IMR-90 (cell line): ENCODE data around the gene COA1. TPM values are rescaled to one million over a fixed set of nuclear protein-coding genes. Genes with fewer than 3 reads are reported as not detected.

Experiments
- ATAC-seq: fragments of 200-7000 bp; cut with Tn5 transposase; 2 replicates; pipeline ENCODE4 v1.9.1; 2020; ENCODE audit warnings: low read depth, mild to moderate bottlenecking, moderate library complexity
- BruUV-seq: library from RNA; stranded (reverse); fragments of 400-500 nt; replicated peaks from 2 replicates; lab custom pipeline; 2021; lab: Mats Ljungman, UMichigan
- CTCF ChIA-PET: fragments of 300-600 bp; formaldehyde crosslinking; extraction: SDS; loops from one replicate; lab custom pipeline; 2021; ENCODE audit warnings: antibody characterized with exemption; lab: Yijun Ruan, JAX
- POLR2A ChIA-PET: fragments of 300-600 bp; sonication (Branson Sonifier 250); formaldehyde crosslinking; loops from one replicate; lab custom pipeline; 2022; ENCODE audit warnings: antibody characterized with exemption; ENCODE audit not compliant: unreplicated experiment; lab: Charles Lee
- DNase-seq: peaks from one replicate; pipeline ENCODE4 v3.0.0; 2013
- H2AFZ ChIP-seq: replicated peaks from 2 replicates; pipeline ENCODE3; 2013; ENCODE audit warnings: low read length, mild to moderate bottlenecking; ENCODE audit not compliant: poor library complexity
- H2AK5ac ChIP-seq: 2 replicates; pipeline ENCODE4 v1.6.1; 2013; ENCODE audit warnings: low read depth, low read length, inconsistent platforms
- H2AK9ac ChIP-seq: replicated peaks from 2 replicates; pipeline ENCODE3; 2013; ENCODE audit warnings: mild to moderate bottlenecking, low read depth, low read length, moderate library complexity; ENCODE audit not compliant: poor library complexity
- H2BK120ac ChIP-seq: 2 replicates; pipeline ENCODE4 v1.6.1; 2013; ENCODE audit warnings: low read depth, low read length, inconsistent platforms
- H2BK15ac ChIP-seq: 3 replicates; pipeline ENCODE4 v1.6.1; 2013; ENCODE audit warnings: low read depth, low read length, inconsistent platforms
- H2BK20ac ChIP-seq: 2 replicates; pipeline ENCODE4 v1.6.1; 2013; ENCODE audit warnings: low read depth, mild to moderate bottlenecking, inconsistent platforms, low read length, moderate library complexity
- H2BK5ac ChIP-seq: 2 replicates; pipeline ENCODE4 v1.6.1; 2013; ENCODE audit warnings: mild to moderate bottlenecking, low read depth, low read length, inconsistent platforms; ENCODE audit not compliant: poor library complexity, severe bottlenecking
- H3K14ac ChIP-seq: replicated peaks from 2 replicates; pipeline ENCODE4 v1.6.1; 2013; ENCODE audit warnings: low read depth, low read length, inconsistent platforms
- H3K18ac ChIP-seq: 2 replicates; pipeline ENCODE4 v1.6.1; 2013; ENCODE audit warnings: low read depth, low read length, control low read depth
- H3K23ac ChIP-seq: 2 replicates; pipeline ENCODE4 v1.6.1; 2013; ENCODE audit warnings: low read depth, low read length, inconsistent platforms
- H3K27ac ChIP-seq: 2 replicates; pipeline ENCODE4 v1.5.1; 2013; ENCODE audit warnings: mild to moderate bottlenecking, control low read depth, low read length; ENCODE audit not compliant: insufficient read depth
- H3K27me3 ChIP-seq: 2 replicates; pipeline ENCODE4 v1.6.1; 2013; ENCODE audit warnings: low read length; ENCODE audit not compliant: control insufficient read depth, insufficient read depth
- H3K36me3 ChIP-seq: 2 replicates; pipeline ENCODE4 v1.6.1; 2013; ENCODE audit warnings: low read length, mixed read lengths; ENCODE audit not compliant: control insufficient read depth, insufficient read depth
- H3K4ac ChIP-seq: 2 replicates; pipeline ENCODE4 v1.6.1; 2013; ENCODE audit warnings: low read depth, low read length, inconsistent platforms
- H3K4me1 ChIP-seq: 2 replicates; pipeline ENCODE4 v1.6.1; 2013; ENCODE audit warnings: low read length, mixed read lengths; ENCODE audit not compliant: control insufficient read depth, insufficient read depth
- H3K4me2 ChIP-seq: 2 replicates; pipeline ENCODE4 v1.6.1; 2013; ENCODE audit warnings: low read depth, mild to moderate bottlenecking, control low read depth, low read length, moderate library complexity
- H3K4me3 ChIP-seq: 2 replicates; pipeline ENCODE4 v1.5.1; 2013; ENCODE audit warnings: low read depth, mild to moderate bottlenecking, control low read depth, low read length, moderate library complexity; ENCODE audit not compliant: insufficient read depth
- H3K56ac ChIP-seq: 2 replicates; pipeline ENCODE4 v1.6.1; 2013; ENCODE audit warnings: low read length, inconsistent platforms; ENCODE audit not compliant: insufficient read depth; ENCODE audit errors: extremely low read depth
- H3K79me1 ChIP-seq, 2 experiments: 2 replicates each; pipeline ENCODE4 v1.6.1; 2013; ENCODE audit warnings: low read length in 2 of 2, inconsistent platforms in 1 of 2, low read depth in 1 of 2
- H3K9ac ChIP-seq: 2 replicates; pipeline ENCODE4 v1.6.1; 2013; ENCODE audit warnings: low read depth, low read length, control low read depth
- H3K9me1 ChIP-seq: 2 replicates; pipeline ENCODE4 v1.6.1; 2013; ENCODE audit warnings: low read length, inconsistent platforms; ENCODE audit not compliant: insufficient read depth
- H3K9me3 ChIP-seq: 2 replicates; pipeline ENCODE4 v1.6.1; 2013; ENCODE audit warnings: low read length; ENCODE audit not compliant: control insufficient read depth, insufficient read depth
- H4K20me1 ChIP-seq: 2 replicates; pipeline ENCODE4 v1.6.1; 2013; ENCODE audit warnings: low read length, inconsistent platforms; ENCODE audit not compliant: insufficient read depth
- H4K5ac ChIP-seq: 2 replicates; pipeline ENCODE4 v1.6.1; 2013; ENCODE audit warnings: mild to moderate bottlenecking, low read depth, low read length, control low read depth
- H4K8ac ChIP-seq, 2 experiments: 2 replicates each; pipeline ENCODE4 v1.6.1; 2013; ENCODE audit warnings: low read depth in 2 of 2, low read length in 2 of 2, control low read depth in 1 of 2, inconsistent platforms in 1 of 2
- H4K91ac ChIP-seq: 2 replicates; pipeline ENCODE4 v1.6.1; 2013; ENCODE audit warnings: low read depth, low read length, inconsistent platforms; ENCODE audit not compliant: insufficient read depth
- BHLHE40 ChIP-seq: fragments of 150-350 bp; IDR thresholded peaks from 2 replicates; pipeline ENCODE4 v1.6.1; 2016; ENCODE audit warnings: mild to moderate bottlenecking, low read depth, low read length
- CEBPB ChIP-seq: IDR thresholded peaks from 2 replicates; pipeline ENCODE4 v1.6.1; 2012; ENCODE audit warnings: low read depth, low read length, improper control_type of control experiment
- CTCF ChIP-seq: conservative IDR thresholded peaks from 2 replicates; pipeline ENCODE4 v1.5.1; 2012; ENCODE audit warnings: mild to moderate bottlenecking, low read depth, low read length, improper control_type of control experiment
- ELK1 ChIP-seq: fragments of 150-350 bp; IDR thresholded peaks from 2 replicates; pipeline ENCODE4 v1.6.1; 2016; ENCODE audit warnings: low read depth, mild to moderate bottlenecking, low read length, moderate library complexity, borderline replicate concordance
- MAFK ChIP-seq: IDR thresholded peaks from 2 replicates; pipeline ENCODE4 v1.6.1; 2012; ENCODE audit warnings: low read depth, low read length, improper control_type of control experiment
- NFE2L2 ChIP-seq: fragments of 150-350 bp; IDR thresholded peaks from 2 replicates; pipeline ENCODE4 v1.6.1; 2016; ENCODE audit warnings: low read depth, mild to moderate bottlenecking, low read length
- POLR2A ChIP-seq: IDR thresholded peaks from 2 replicates; pipeline ENCODE4 v1.6.1; 2012; ENCODE audit warnings: mild to moderate bottlenecking, low read depth, low read length
- RAD21 ChIP-seq: IDR thresholded peaks from 2 replicates; pipeline ENCODE4 v1.6.1; 2012; ENCODE audit warnings: low read length, improper control_type of control experiment
- RFX5 ChIP-seq: IDR thresholded peaks from 2 replicates; pipeline ENCODE4 v1.8.0; 2012; ENCODE audit warnings: low read depth, mild to moderate bottlenecking, low read length, moderate library complexity
- SMC3 ChIP-seq: fragments of 150-350 bp; IDR thresholded peaks from 2 replicates; pipeline ENCODE4 v1.6.1; 2016; ENCODE audit warnings: low read depth, mild to moderate bottlenecking, antibody characterized with exemption, low read length, moderate library complexity
- USF2 ChIP-seq: fragments of 150-350 bp; IDR thresholded peaks from 2 replicates; pipeline ENCODE4 v1.6.1; 2017; ENCODE audit warnings: mild to moderate bottlenecking, antibody characterized with exemption, low read length, low read depth
- WGBS, 2 experiments: methylation state at CpG; one replicate each; pipeline versions ENCODE4 v1.1.5 to v1.1.7; 2013; ENCODE audit warnings: missing lambda C conversion rate in 2 of 2; ENCODE audit not compliant: insufficient read length in 1 of 2; ENCODE audit errors: extremely low coverage in 2 of 2; 5-methylcytosine and 5-hydroxymethylcytosine counted together
- dilution Hi-C: fragments of 300-500 bp; cut with HindIII; formaldehyde crosslinking; loops from one replicate; pipeline ENCODE4 v1.14.3; 2018; ENCODE audit warnings: low sequenced_read_pairs; ENCODE audit not compliant: unreplicated experiment
- in situ Hi-C: fragments of 300-500 bp; cut with MboI; formaldehyde crosslinking; loops from 3 replicates; pipeline ENCODE4 v1.14.3; 2019; ENCODE audit warnings: low sequenced_read_pairs, inconsistent platforms, mixed read lengths
- intact Hi-C: fragments of 100-400 bp; cut with micrococcal nuclease; formaldehyde crosslinking; loops from 2 replicates; pipeline ENCODE4 v1.10.0; 2022
- polyA plus RNA-seq, 3 experiments: library from polyadenylated mRNA; depleted of rRNA; stranded (reverse); fragments of >200 nt; gene quantifications; 2 replicates each; pipeline ENCODE4 v1.2.3, GENCODE V29; 2012; ENCODE audit warnings: low replicate concordance in 1 of 3
- total RNA-seq: library from RNA; depleted of rRNA; stranded (reverse); fragments of >200 nt; gene quantifications from 2 replicates; pipeline ENCODE4 v1.2.3, GENCODE V29; 2012

COA1 gene
- total and polyA plus RNA-seq, 2 of the 4 experiments (the other 2 are of a cell fraction) = 34.2 to 59.5 TPM

- no peak overlapping the region for H2AK9ac ChIP-seq
- no peaks in the 10 kb centered on the region for H3K9me1 ChIP-seq
- H3K27me3 ChIP-seq = no peaks in the 10 kb centered on the region
- no peak overlapping the region for H3K4ac ChIP-seq
- TF ChIP-seq RFX5 = no peak
- TF ChIP-seq NFE2L2 = no peak
- TF ChIP-seq MAFK = no peak
- peak; percentile 72 for TF ChIP-seq SMC3
- no peak for TF ChIP-seq CEBPB
- TF ChIP-seq BHLHE40 = no peak
- peak; percentile 75 for TF ChIP-seq CTCF
- TF ChIP-seq POLR2A = no peak
- no peak for TF ChIP-seq ELK1
- TF ChIP-seq RAD21 = peak; percentile 73
- TF ChIP-seq USF2 = no peak
- no peak overlapping the region for H3K9ac ChIP-seq
- H3K4me3 ChIP-seq = no peak overlapping the region
- H3K27ac ChIP-seq = no peak overlapping the region
- no TSS peak for BruUV-seq
- no peak overlapping the region for H2AFZ ChIP-seq
- H4K5ac ChIP-seq = no peak overlapping the region
- H2AK5ac ChIP-seq = no peak overlapping the region
- no peak overlapping the region for H3K14ac ChIP-seq
- H3K56ac ChIP-seq = no peak overlapping the region
- no peak overlapping the region for H2BK120ac ChIP-seq
- WGBS, 2 experiments = no CpG with 5 or more reads among the region's 2 CpGs
- ATAC-seq (peak; percentile 46), DNase-seq (peak; percentile 71)
- no peaks in the 10 kb centered on the region for H3K36me3 ChIP-seq
- POLR2A ChIA-PET = interaction anchor here (1.0 kb wide), 1 partner anchor 139 kb away, joined by 3 read pairs; the partner anchor contains the start of gene STK17A
- H3K18ac ChIP-seq = no peak overlapping the region
- CTCF ChIA-PET = interaction anchor here (0.6 to 4.0 kb wide), 4 partner anchors 21 to 266 kb away, joined by 3 to 22 read pairs (median 4); partner anchors contain the start of gene STK17A
- H3K79me1 ChIP-seq = peaks cover 9 to 38% of the 10 kb centered on the region in 2 experiments
- H4K20me1 ChIP-seq = peaks cover 5% of the 10 kb centered on the region; the same call in 1 of the 2 replicates
- H3K4me2 ChIP-seq = no peak overlapping the region
- H3K9me3 ChIP-seq = no peaks in the 10 kb centered on the region
- H4K91ac ChIP-seq = no peak overlapping the region
- intact Hi-C loops (loop anchor here (1.0 to 5.0 kb wide), 5 partner anchors 138 to 780 kb away; partner anchors contain the start of gene STK17A), in situ Hi-C loops (loop anchor here (5.0 to 25.0 kb wide), 3 partner anchors 116 to 776 kb away; no protein-coding TSS in a partner anchor), dilution Hi-C loops (no loop called here)
- no peak overlapping the region for H2BK15ac ChIP-seq
- no peak overlapping the region for H2BK5ac ChIP-seq
- H2BK20ac ChIP-seq = no peak overlapping the region
- H3K4me1 ChIP-seq = peaks cover 3% of the 10 kb centered on the region
- no peak overlapping the region for H4K8ac ChIP-seq
- no peak overlapping the region for H3K23ac ChIP-seq
These were observed 8.0 kb downstream of the COA1 start for GRCh38 chr7:43721193-43721806.
